Peyer's patch (tissue), 4 donors: Measurements from ENCODE around the gene EGR4. TPM values are rescaled to one million over a fixed set of nuclear protein-coding genes. Genes with fewer than 3 reads are reported as not detected.

Experiments used
- DNase-seq, 3 donors: peaks; one replicate each; pipeline ENCODE4 v3.0.0-alpha.2; 2017 to 2019
- H3K27ac ChIP-seq, 4 donors: fragments of 200-600 bp; sonication (generic); one replicate each; pipeline ENCODE4 v1.5.1; 2016 to 2019
- H3K27me3 ChIP-seq, 2 donors: fragments of 200-600 bp; sonication (generic); one replicate each; pipeline ENCODE4 v1.5.1; 2019
- H3K36me3 ChIP-seq, 3 donors: fragments of 200-600 bp; sonication (generic); one replicate each; pipeline ENCODE4 v1.5.1; 2016 to 2019
- H3K4me1 ChIP-seq, 4 donors: fragments of 200-600 bp; sonication (generic); one replicate each; pipeline ENCODE4 v1.5.1; 2016 to 2019
- H3K4me3 ChIP-seq, 4 donors: fragments of 200-600 bp; sonication (generic); 1 replicate in 3 of 4; 2 replicates in 1 of 4; pipeline ENCODE4 v1.5.1; 2016 to 2019; ENCODE audit warnings: mild to moderate bottlenecking in 1 of 4
- H3K9me3 ChIP-seq, 4 donors: fragments of 200-600 bp; sonication (generic); one replicate each; pipeline ENCODE4 v1.5.1; 2016 to 2019; ENCODE audit warnings: mild to moderate bottlenecking in 1 of 4
- POLR2A ChIP-seq, 2 donors: fragments of 450-650 bp; IDR thresholded peaks; one replicate each; pipeline ENCODE4 v1.5.1; 2017; ENCODE audit warnings: antibody characterized with exemption in 2 of 2, mild to moderate bottlenecking in 2 of 2, moderate library complexity in 2 of 2
- total RNA-seq, 4 donors: library from RNA; depleted of rRNA; stranded (reverse); fragments of >200 nt; gene quantifications; one replicate each; pipeline ENCODE4 v1.1.0, GENCODE V29; 2016
- TF ChIP-seq, protein P1 (sequence below), 6 experiments: fragments of 450-650 bp in 4 of 6; fragments of 200-600 bp in 2 of 6; sonication (generic) in 1 of 6; IDR thresholded peaks; one replicate each; pipeline ENCODE4 v1.5.1; 2017 to 2019; ENCODE audit warnings: antibody characterized with exemption in 6 of 6, mild to moderate bottlenecking in 3 of 6, moderate library complexity in 1 of 6

EGR4 gene
- total RNA-seq, 4 donors from 2014 or later, result not detected

DNA sequence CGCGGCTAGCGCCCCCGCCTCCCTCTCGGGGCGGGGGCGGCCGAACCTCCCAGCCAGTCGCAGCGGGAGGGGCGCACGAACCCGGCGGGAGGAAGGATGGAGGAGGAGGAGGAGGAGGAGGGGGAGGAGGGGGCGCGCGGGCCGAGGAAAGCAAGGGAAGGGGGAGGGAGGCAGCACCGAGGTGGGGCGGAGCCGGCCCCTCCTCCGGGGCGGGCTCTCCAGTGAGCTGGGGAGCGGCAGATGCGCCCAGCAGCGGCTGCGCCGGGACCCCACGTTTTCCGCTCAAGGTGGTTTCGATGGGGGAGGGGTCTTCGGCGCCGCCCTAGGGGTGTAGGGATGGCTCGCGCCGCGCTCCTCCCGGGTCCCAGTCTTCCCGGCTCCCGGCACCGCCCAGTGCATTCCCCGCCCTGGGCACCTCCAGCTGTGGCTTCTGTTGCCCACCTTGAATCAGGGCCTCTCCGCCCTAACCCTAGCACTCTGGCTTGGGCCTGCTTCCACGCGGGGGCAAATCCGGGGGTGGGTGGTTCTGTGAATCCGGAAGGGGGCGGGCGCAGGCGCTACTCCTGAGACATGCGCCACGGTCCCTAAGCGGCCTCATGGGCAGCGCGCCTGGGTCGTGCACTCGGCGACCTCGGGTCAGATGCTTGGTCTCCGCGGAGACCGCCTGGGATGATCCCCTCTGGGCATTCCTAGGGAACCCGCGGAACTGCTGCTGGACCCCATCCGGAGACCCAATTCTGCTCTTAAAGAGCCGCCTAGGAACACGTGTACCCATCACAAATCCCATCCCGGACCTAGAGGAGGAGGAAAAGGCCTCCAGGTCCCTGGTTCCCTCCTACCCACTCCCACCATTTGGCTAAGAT lies 8.8 kb downstream of the EGR4 start, which contains the start of gene FBXO41:
Gene FBXO41, minus strand, starts transcription at position 183 of the 863 bp plus-strand sequence. CDS start 14,848 bp downstream, outside the sequence.
- H3K27ac ChIP-seq, result peak within 1 kb of the TSS in 3 of 4 donors; percentile 39 to 86 (median 52)
- H3K9me3 ChIP-seq, result no peaks in the 10 kb centered on the region
- peaks cover 0 to 15% (median 3%) of the 10 kb centered on the region in 4 donors for H3K4me1 ChIP-seq
- H3K4me3 ChIP-seq, result peak within 1 kb of the TSS; percentile 44 to 78 (median 59)
- TF ChIP-seq, protein P1, sequence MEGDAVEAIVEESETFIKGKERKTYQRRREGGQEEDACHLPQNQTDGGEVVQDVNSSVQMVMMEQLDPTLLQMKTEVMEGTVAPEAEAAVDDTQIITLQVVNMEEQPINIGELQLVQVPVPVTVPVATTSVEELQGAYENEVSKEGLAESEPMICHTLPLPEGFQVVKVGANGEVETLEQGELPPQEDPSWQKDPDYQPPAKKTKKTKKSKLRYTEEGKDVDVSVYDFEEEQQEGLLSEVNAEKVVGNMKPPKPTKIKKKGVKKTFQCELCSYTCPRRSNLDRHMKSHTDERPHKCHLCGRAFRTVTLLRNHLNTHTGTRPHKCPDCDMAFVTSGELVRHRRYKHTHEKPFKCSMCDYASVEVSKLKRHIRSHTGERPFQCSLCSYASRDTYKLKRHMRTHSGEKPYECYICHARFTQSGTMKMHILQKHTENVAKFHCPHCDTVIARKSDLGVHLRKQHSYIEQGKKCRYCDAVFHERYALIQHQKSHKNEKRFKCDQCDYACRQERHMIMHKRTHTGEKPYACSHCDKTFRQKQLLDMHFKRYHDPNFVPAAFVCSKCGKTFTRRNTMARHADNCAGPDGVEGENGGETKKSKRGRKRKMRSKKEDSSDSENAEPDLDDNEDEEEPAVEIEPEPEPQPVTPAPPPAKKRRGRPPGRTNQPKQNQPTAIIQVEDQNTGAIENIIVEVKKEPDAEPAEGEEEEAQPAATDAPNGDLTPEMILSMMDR (IDR thresholded peaks at IDR 0.05), result no peak
- no peak for TF ChIP-seq POLR2A (IDR thresholded peaks at IDR 0.05)
- H3K27me3 ChIP-seq, result no peaks in the 10 kb centered on the region
- H3K36me3 ChIP-seq, result no peaks in the 10 kb centered on the region
- DNase-seq, result peak; percentile 57 to 87 (median 86)

DNA sequence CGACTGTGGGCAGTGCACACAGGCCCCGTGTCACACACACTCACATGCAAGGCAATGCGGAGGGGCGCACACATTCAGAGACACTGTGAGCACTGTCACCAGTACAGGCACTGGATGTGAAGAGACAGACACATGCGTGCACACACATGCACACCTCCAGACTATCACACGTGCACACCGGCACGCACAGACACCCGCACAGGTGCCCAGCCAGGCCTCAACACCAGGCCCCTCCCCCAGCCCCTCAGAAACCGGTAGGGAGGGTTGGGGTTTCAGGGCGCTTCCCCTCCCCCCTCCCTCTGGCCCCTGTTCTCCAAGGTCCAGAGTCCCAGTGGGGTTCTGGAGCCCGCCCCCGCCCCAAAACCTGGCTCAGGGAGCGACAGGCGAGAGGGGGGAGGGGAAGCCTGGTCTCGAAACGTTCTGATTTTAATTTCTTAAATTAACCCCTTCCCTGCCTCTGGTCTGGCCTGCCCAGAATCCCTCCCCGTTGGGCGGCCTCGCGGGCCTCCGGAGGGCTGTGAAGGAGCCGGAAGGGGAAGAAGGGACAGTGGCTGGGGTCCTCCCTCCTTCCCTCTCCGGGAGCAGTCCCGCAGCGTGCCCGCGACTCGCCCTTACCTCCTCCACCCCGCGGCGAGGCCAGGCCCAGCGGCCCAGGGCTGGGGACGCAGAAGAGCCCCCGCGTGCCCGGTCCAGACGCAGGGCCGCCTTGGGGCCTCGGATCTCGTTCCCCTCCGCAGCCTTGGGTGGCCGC lies 9.6 kb downstream of the EGR4 start:
- H3K4me3 ChIP-seq, result peak overlapping the region; percentile 44 to 78 (median 59)
- no peaks in the 10 kb centered on the region for H3K9me3 ChIP-seq
- peak overlapping the region in 2 of 4 donors; percentile 52 to 86 for H3K27ac ChIP-seq
- peaks cover 0 to 15% (median 3%) of the 10 kb centered on the region in 4 donors for H3K4me1 ChIP-seq
- peak in 2 of 3 donors; percentile 20 to 45 for DNase-seq
- no peaks in the 10 kb centered on the region for H3K36me3 ChIP-seq
- TF ChIP-seq, protein P1 (IDR thresholded peaks at IDR 0.05), result no peak
- TF ChIP-seq POLR2A (IDR thresholded peaks at IDR 0.05), result no peak
- no peaks in the 10 kb centered on the region for H3K27me3 ChIP-seq

DNA sequence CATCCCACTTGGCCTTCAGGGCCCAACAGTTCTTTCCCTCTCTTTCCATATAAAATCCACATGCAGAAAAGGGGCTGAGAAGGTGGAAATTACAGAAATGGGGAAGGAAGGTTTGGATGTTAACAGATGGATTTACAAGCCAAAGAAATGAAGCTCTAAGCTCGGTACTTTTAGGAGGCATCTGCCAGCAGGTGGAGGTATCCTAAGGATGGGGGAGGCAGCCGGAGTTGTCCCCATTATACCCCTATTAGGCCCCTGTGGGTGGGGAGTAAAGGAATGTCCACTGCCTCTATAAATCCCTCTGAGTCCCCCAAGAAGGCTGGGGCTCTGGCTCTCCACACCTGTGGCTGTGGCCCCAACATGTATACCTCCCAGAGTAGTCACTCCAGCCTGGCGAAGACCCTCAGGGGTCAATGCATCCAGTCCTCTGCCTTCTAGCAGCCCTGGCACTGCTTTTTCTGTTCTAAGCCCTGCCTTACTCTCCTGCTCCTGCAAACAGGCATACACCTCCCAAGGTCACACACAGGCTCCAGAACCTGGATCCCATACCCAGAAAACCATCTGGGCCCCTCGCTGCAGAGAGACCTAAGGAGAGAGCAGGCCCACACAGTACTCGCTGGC lies 10.3 kb downstream of the EGR4 start:
- no peak for DNase-seq
- no peak for TF ChIP-seq POLR2A (IDR thresholded peaks at IDR 0.05)
- TF ChIP-seq, protein P1 (IDR thresholded peaks at IDR 0.05), result no peak
- Histone ChIP-seq H3K9me3 (no peaks in the 10 kb centered on the region), H3K4me1 (peaks cover 0 to 15% (median 3%) of the 10 kb centered on the region in 4 donors), H3K4me3 (peak overlapping the region in 2 of 4 donors; percentile 53 to 78), H3K27ac (no peak overlapping the region), H3K36me3 (no peaks in the 10 kb centered on the region), H3K27me3 (no peaks in the 10 kb centered on the region)

DNA sequence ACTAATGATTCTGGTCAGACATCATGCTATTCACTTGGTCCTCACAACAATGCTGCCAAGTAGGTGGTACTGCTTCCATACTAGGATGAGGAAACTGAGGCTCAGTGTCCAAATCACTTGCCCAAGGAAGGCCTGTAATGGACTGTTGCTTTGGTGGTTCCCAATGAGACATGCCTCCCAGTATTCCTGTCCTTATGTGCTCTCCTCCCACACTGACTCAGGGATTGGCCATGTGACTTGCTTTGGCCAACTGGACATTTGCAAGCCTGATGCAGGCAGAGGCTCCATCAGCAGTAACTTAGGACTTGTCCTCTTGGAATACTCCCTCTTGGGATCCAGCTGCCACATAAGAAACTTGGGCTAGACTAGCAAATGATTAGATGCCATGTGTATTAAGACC lies 12.1 kb downstream of the EGR4 start:
- no peak for TF ChIP-seq POLR2A (IDR thresholded peaks at IDR 0.05)
- Histone ChIP-seq H3K27ac (no peak overlapping the region), H3K4me3 (no peak overlapping the region)

DNA sequence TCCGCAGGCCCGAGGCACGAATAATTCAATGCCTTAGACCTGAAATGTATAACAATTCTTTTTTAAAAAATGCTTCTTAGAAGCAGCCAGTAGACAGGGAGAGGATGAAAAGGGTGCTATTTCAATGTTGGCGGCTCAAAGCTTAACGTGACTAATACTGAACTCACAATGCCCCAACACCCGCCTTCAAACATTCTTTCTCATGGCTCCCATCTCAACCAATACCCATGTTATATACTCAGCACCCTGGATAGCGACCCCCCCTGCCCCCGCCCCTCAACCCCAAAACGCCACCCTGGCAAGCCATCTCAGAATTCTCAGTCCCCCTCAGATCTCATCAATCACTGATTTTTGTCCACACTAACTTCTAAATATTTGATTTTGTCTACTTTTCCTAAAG lies 13.5 kb downstream of the EGR4 start:
- TF ChIP-seq, protein P1 (IDR thresholded peaks at IDR 0.05), result no peak
- TF ChIP-seq POLR2A (IDR thresholded peaks at IDR 0.05), result no peak
- no peaks in the 10 kb centered on the region for H3K36me3 ChIP-seq
- DNase-seq, result no peak
- peaks cover 0 to 12% (median 3%) of the 10 kb centered on the region in 4 donors for H3K4me1 ChIP-seq
- no peaks in the 10 kb centered on the region for H3K27me3 ChIP-seq
- H3K27ac ChIP-seq, result no peak overlapping the region
- no peaks in the 10 kb centered on the region for H3K9me3 ChIP-seq
- no peak overlapping the region for H3K4me3 ChIP-seq

More for the DNA sequence above, 12.1 kb downstream of the EGR4 start:
- Histone ChIP-seq H3K4me1 (peaks cover 0 to 15% (median 3%) of the 10 kb centered on the region in 4 donors), H3K27me3 (no peaks in the 10 kb centered on the region), H3K9me3 (no peaks in the 10 kb centered on the region), H3K36me3 (no peaks in the 10 kb centered on the region)
- no peak for DNase-seq
